Measurements from ENCODE around the gene UNG. TPM values are rescaled to one million over a fixed set of nuclear protein-coding genes. Genes with fewer than 3 reads are reported as not detected.

The UNG gene
- total and polyA plus RNA-seq, 2 donors (not counting 3 experiments of a cell fraction or from before 2014, with no cell fraction given), result 21.5 to 46.7 TPM

DNA sequence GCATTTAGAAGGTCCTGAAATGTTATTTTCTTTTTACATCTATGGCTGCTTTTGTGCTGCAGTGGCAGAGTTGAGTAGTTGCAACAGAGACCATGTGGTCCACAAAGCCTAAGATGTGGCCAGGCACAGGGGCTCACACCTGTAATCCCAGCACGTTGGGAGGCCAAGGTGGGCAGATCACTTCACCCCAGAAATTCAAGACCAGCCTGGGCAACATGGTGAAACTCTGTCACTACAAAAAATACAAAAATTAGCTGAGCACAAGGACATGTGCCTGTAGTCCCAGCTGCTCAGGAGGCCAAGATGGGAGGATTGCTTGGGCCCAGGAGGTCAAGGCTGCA, 31.6 kb upstream of the UNG start:
- FAIRE-seq (no peak), DNase-seq (ENCODE audit: low read depth, low spot score) (no peak)
- intact Hi-C loops (cut with micrococcal nuclease) (no loop called here), dilution Hi-C loops (cut with MboI; ENCODE audit: extremely low pct_ligation_motif_present, low sequenced_read_pairs) (no loop called here)
- H2AFZ ChIP-seq (ENCODE audit: low read depth, low read length), result no peak overlapping the region
- no TSS peak for BruUV-seq (replicated peaks)
- H3K27me3 ChIP-seq (ENCODE audit: control insufficient read depth in 2 of 2, insufficient read depth in 2 of 2, low read length in 2 of 2), result no peaks in the 10 kb centered on the region
- no peak overlapping the region for H3K9ac ChIP-seq (replicated peaks; ENCODE audit: extremely low read depth, insufficient read depth, low read length)
- no peaks in the 10 kb centered on the region for H3K4me1 ChIP-seq (ENCODE audit: control insufficient read depth, extremely low read depth, insufficient read depth, low read length)
- ChIA-PET POLR2A (no interaction called here), CTCF (no interaction called here)
- no peaks in the 10 kb centered on the region for H3K79me2 ChIP-seq (ENCODE audit: control insufficient read depth, insufficient read depth, low read length)
- no peaks in the 10 kb centered on the region for H3K9me1 ChIP-seq (replicated peaks; ENCODE audit: control insufficient read depth, extremely low read depth, insufficient read depth, low read length)
- H3K27ac ChIP-seq (ENCODE audit: insufficient read depth, low read depth, low read length), result no peak overlapping the region
- no peak overlapping the region for H3K4me3 ChIP-seq (replicated peaks in 1 of 3; ENCODE audit: insufficient read depth in 1 of 3, low read depth in 1 of 3, low read length in 3 of 3)
- peaks cover 0 to 14% of the 10 kb centered on the region in 2 experiments for H3K36me3 ChIP-seq (ENCODE audit: control insufficient read depth in 2 of 2, extremely low read depth in 1 of 2, insufficient read depth in 2 of 2, low read length in 2 of 2)
- no peak overlapping the region for H3K4me2 ChIP-seq (ENCODE audit: insufficient read depth, low read length)
- TF ChIP-seq POLR2AphosphoS5 (IDR thresholded peaks at IDR 0.05; ENCODE audit: insufficient read depth, low read depth, low read length), result no peak
- no peaks in the 10 kb centered on the region for H3K9me3 ChIP-seq (replicated peaks; ENCODE audit: control insufficient read depth, insufficient read depth, low read length)
- H4K20me1 ChIP-seq (replicated peaks; ENCODE audit: control insufficient read depth, extremely low read depth, insufficient read depth, low read length), result no peaks in the 10 kb centered on the region

DNA sequence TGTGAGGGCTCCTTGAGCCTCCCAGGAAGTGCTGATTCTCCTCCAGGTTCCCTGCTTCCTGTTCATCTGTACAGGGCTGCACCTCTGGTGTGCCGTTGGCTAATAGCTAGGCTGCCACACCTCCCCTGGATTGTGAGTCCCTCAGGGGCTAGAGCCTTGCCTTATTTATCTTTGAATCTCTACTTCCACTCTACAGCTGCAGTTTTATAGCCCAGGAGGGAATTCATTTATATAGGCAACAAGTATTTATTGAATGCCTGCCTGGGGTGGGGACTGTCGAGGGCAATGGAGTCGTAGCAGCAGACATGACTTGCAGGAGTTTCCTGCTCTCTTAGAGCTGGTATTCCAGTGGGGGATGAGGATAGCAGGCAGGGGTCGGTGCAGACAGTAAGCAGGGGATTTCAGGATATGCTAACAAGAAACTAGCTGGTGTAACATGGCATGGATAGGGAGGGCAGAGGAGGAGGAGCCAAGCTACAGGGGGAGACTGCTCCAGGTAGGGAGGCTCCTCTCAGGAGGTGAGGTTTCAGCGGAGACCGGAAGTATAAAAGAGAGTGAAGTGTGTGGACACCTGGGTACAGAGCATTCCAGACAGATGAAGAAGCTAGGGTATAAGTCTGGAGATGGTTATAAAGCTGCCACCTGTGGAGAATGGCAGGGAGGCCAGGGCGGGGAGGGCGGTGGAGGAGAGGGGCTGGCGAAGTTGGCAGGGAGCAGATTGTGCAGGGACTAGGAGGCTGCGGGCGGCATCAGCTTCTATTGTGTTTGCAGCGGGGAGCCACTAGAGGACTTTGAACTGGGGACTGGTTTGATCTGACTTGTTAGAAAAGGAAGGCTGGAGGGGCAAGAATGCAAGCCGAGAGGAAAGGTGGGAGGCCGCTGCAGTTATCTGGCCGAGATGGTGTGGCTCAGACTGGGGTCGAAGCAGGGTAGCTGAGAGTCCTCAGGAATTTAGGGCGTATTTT, 27.8 kb upstream of the UNG start:
- ChIA-PET POLR2A (no interaction called here), CTCF (no interaction called here)
- no peaks in the 10 kb centered on the region for H3K27me3 ChIP-seq (ENCODE audit: control insufficient read depth in 2 of 2, insufficient read depth in 2 of 2, low read length in 2 of 2)
- H3K79me2 ChIP-seq (ENCODE audit: control insufficient read depth, insufficient read depth, low read length), result no peaks in the 10 kb centered on the region
- no peak for TF ChIP-seq FOS (IDR thresholded peaks at IDR 0.05; ENCODE audit: borderline replicate concordance, insufficient read depth, low read length)
- intact Hi-C loops (cut with micrococcal nuclease) (no loop called here), dilution Hi-C loops (cut with MboI; ENCODE audit: extremely low pct_ligation_motif_present, low sequenced_read_pairs) (no loop called here)
- H3K4me2 ChIP-seq (ENCODE audit: insufficient read depth, low read length), result no peak overlapping the region
- DNase-seq (ENCODE audit: low read depth, low spot score) (no peak), FAIRE-seq (no peak)
- no peaks in the 10 kb centered on the region for H3K9me1 ChIP-seq (replicated peaks; ENCODE audit: control insufficient read depth, extremely low read depth, insufficient read depth, low read length)
- no peak overlapping the region for H3K27ac ChIP-seq (ENCODE audit: insufficient read depth, low read depth, low read length)
- no peaks in the 10 kb centered on the region for H4K20me1 ChIP-seq (replicated peaks; ENCODE audit: control insufficient read depth, extremely low read depth, insufficient read depth, low read length)
- no peaks in the 10 kb centered on the region for H3K9me3 ChIP-seq (replicated peaks; ENCODE audit: control insufficient read depth, insufficient read depth, low read length)
- BruUV-seq (replicated peaks), result no TSS peak
- no peak overlapping the region for H3K4me3 ChIP-seq (replicated peaks in 1 of 3; ENCODE audit: insufficient read depth in 1 of 3, low read depth in 1 of 3, low read length in 3 of 3)
- no peak overlapping the region for H2AFZ ChIP-seq (ENCODE audit: low read depth, low read length)
- peaks cover 0 to 14% of the 10 kb centered on the region in 2 experiments for H3K36me3 ChIP-seq (ENCODE audit: control insufficient read depth in 2 of 2, extremely low read depth in 1 of 2, insufficient read depth in 2 of 2, low read length in 2 of 2)
- no peak overlapping the region for H3K9ac ChIP-seq (replicated peaks; ENCODE audit: extremely low read depth, insufficient read depth, low read length)
- H3K4me1 ChIP-seq (ENCODE audit: control insufficient read depth, extremely low read depth, insufficient read depth, low read length), result no peaks in the 10 kb centered on the region

All from endothelial cell of umbilical vein (primary cell).